Measurements from ENCODE around the gene ZNF260.

The ZNF260 gene

DNA sequence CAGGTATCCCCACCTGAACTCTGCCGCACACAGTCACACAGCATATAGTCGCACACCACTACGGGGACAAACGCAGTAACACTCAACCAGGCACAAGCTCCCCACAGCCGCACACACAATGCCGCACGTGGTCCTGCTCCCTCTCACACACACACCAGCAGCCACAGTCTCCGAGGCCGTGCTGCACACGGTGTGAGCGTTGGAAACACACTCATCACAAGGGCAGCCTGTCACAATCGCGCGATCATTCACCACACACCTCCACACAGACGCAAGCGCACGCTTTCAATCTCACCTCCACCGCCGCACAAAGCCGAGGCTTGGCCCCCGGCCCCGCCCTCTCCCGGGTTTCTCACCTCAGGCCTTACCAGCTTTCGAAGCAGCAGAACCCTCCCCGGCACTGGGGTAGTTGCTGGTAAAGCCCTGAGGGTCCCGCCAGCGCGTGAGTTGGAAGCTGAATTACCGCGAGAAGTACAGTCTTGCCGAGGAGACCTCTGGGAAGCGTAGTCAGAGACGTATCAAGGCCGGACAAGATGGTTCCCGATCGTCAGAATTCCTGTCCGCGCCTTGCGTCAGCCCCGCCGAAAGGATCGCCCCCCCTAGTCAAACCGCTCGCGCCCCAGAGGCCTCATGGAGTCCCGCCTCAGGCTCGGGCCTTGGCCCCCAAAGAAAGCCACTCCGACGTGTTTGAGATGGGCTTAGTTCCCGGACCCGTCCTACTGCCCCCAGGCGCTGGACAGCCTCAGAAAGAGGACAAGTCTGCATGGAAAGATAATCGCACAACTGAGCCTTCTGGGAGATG lies 38.8 kb downstream of the ZNF260 start, which contains the start of gene ZNF566:
Gene ZNF566, minus strand, starts transcription at position 444 of the 802 bp plus-strand sequence. CDS start 13,004 bp downstream, outside the sequence.
- peak; percentile 98 for DNase-seq

DNA sequence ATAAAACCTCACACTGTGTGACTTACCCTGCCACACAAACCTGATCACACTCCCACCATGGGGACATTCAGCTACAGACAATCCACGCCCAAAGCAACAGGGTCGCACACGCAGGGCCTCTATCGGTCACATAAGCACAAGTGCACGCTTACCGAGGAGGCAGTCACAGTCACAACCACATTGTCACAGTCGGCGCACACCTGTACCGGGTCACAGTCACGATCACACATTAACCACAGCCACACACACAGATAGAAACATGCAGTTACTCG lies 39.3 kb downstream of the ZNF260 start:
- DNase-seq: peak; percentile 32

DNA sequence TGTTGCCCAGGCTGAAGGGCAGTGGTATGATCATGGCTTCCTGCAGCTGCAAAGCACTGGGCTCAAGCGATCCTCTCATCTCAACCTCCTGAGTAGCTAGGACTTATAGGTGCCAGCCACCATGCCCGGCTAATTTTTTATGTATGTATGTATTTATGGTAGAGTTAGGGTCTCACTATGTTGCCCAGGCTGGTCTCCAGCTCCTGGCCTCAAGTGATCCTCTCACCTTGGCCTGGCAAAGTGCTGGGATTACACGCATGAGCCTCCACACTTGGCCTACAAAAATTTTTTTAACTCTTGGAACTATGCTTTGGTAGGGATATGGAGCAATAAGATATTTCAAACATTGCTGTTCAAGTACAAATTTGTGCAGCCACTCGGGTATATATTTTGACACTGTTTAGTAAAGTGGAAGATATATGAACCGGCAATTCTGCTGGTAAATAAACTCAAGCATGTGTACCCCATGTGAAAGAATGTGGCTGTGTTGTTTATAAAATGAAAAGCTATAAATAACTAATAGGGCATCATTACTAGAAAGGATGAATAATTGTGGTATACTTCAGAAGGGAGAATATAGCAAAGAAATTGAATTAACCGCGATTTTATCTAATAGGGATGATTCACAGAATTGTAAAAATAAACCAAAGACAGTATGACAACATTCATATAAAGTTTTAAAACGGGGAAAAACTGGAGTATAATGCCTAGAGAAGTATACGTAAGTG lies 39.8 kb downstream of the ZNF260 start:
- DNase-seq: no peak

DNA sequence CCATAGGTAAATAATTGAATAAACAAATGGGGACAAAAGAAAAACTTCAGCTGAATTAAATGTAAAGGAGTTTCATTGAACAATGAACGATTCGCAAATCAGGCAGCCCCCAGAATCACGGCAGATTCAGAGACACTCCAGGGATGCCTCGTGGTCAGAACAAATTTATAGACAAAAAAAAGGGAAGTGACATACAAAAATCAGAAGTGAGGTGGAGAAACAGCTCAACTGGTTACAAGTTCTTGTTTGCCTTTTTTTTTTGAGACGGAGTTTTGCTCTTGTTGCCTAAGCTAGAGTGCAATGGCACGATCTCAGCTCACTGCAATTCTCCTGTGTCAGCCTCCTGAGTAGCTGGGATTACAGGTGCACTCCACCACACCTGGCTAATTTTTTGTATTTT lies 44.4 kb downstream of the ZNF260 start:
- DNase-seq: no peak

DNA sequence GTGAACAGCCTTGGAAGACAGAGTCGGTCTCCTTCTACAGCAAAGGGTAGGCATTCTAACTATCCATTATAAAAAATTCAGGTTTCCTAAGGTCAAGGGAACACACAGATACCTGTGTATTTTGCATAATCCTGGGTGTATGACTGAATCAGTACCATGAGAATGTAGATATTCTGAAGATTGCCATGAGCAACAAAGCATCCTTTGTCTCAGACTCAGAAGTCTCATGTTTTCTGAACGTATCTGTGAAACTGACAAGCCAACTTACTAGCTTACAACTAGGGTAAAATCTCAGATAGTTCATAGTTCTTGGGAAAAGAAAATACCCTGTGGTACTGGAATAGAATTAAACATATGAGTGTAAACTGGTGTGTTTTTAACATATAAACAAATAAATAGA lies 45.2 kb downstream of the ZNF260 start:
- DNase-seq: no peak
